Glutamatergic neuron (in vitro differentiated cells): ENCODE results near the gene NAV2. TPM values are rescaled to one million over a fixed set of nuclear protein-coding genes. Genes with fewer than 3 reads are reported as not detected.
"Not testable (repeated sequence)": the region's sequence is repeated elsewhere in the genome, so short reads cannot be mapped to it uniquely, and the experiment has no call there.

ENCODE experiments used
- DNase-seq: peaks from one replicate; pipeline ENCODE4 v3.0.0; 2022
- H3K27ac Mint-ChIP-seq: one replicate; pipeline ENCODE4 v1.8.0; 2020; ENCODE audit warnings: mild to moderate bottlenecking, mixed read lengths, inconsistent platforms; ENCODE audit not compliant: unreplicated experiment
- H3K27me3 Mint-ChIP-seq: one replicate; pipeline ENCODE4 v1.8.0; 2020; ENCODE audit warnings: mild to moderate bottlenecking, moderate library complexity, mixed read lengths, inconsistent platforms; ENCODE audit not compliant: unreplicated experiment
- H3K36me3 Mint-ChIP-seq: one replicate; pipeline ENCODE4 v1.8.0; 2020; ENCODE audit warnings: mild to moderate bottlenecking, mixed read lengths, inconsistent platforms; ENCODE audit not compliant: unreplicated experiment
- H3K4me1 Mint-ChIP-seq: one replicate; pipeline ENCODE4 v1.8.0; 2020; ENCODE audit warnings: mild to moderate bottlenecking, low read depth, mixed read lengths, inconsistent platforms; ENCODE audit not compliant: unreplicated experiment
- H3K4me3 Mint-ChIP-seq: one replicate; pipeline ENCODE4 v1.8.0; 2020; ENCODE audit warnings: mild to moderate bottlenecking, mixed read lengths, inconsistent platforms; ENCODE audit not compliant: unreplicated experiment
- H3K9me3 Mint-ChIP-seq: one replicate; pipeline ENCODE4 v1.8.0; 2020; ENCODE audit warnings: mild to moderate bottlenecking, moderate library complexity, mixed read lengths, inconsistent platforms; ENCODE audit not compliant: unreplicated experiment
- total RNA-seq: library from RNA; stranded (reverse); fragmentation: NEBNext Ultra II Directional; extraction: Animal tissue kit (Norgen Biotek cat#: 25700); gene quantifications from one replicate; pipeline ENCODE4 v1.2.1, GENCODE V29; 2021; ENCODE audit not compliant: unreplicated experiment
- TF ChIP-seq, protein P1 (sequence below): fragments of 200-600 bp; sonication (generic); IDR thresholded peaks from one replicate; pipeline ENCODE4 v1.5.0; 2021; ENCODE audit not compliant: partially characterized antibody, unreplicated experiment

Gene NAV2
- total RNA-seq, 1 donor from 2014 or later: 117 TPM

DNA sequence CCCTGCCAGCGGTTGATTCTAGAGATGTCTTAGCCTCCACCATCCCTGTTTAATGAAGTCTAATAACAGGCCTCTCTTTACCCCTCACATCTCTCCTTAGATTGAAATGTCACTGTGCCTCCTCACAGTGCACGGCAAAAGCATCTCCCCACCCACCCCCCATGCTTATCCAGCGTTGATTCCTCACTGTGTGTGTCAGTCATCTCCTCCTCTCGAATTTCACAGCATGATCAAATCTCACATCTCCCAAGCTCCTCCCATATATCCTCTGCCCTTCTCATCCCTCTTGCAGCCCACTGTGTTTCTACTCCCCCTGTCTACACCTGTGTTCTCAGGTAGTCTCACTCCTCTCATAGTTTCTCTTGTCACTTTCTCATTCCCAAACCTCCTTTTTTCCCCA lies 363.0 kb downstream of the NAV2 start:
- no peak overlapping the region for H3K4me3 Mint-ChIP-seq
- peaks cover 38% of the 10 kb centered on the region for H3K36me3 Mint-ChIP-seq
- DNase-seq: no peak
- TF ChIP-seq, protein P1, sequence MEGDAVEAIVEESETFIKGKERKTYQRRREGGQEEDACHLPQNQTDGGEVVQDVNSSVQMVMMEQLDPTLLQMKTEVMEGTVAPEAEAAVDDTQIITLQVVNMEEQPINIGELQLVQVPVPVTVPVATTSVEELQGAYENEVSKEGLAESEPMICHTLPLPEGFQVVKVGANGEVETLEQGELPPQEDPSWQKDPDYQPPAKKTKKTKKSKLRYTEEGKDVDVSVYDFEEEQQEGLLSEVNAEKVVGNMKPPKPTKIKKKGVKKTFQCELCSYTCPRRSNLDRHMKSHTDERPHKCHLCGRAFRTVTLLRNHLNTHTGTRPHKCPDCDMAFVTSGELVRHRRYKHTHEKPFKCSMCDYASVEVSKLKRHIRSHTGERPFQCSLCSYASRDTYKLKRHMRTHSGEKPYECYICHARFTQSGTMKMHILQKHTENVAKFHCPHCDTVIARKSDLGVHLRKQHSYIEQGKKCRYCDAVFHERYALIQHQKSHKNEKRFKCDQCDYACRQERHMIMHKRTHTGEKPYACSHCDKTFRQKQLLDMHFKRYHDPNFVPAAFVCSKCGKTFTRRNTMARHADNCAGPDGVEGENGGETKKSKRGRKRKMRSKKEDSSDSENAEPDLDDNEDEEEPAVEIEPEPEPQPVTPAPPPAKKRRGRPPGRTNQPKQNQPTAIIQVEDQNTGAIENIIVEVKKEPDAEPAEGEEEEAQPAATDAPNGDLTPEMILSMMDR: no peak
- no peak overlapping the region for H3K27ac Mint-ChIP-seq
- peaks cover 8% of the 10 kb centered on the region for H3K27me3 Mint-ChIP-seq
- H3K9me3 Mint-ChIP-seq: peaks cover 9% of the 10 kb centered on the region
- H3K4me1 Mint-ChIP-seq: peaks cover 2% of the 10 kb centered on the region

DNA sequence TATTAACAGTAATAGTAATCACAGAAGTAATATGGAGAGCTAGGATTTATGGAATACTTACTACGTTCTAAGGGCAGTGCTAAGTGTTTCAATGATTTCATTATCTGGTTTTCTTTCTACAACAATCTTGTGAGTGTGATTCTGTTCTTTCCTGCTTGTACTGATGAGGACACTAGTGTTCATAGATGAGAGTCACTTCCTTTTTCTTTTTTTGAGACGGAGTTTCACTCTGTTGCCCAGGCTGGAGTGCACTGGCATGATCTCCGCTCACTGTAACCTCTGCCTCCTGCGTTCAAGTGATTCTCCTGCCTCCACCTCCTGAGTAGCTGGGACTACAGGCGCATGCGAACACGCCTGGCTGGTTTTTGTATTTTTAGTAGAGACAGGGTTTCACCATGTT lies 366.2 kb downstream of the NAV2 start:
- DNase-seq: no peak
- Mint-ChIP-seq H3K36me3 (peaks cover 17% of the 10 kb centered on the region), H3K9me3 (peaks cover 4% of the 10 kb centered on the region), H3K4me3 (no peak overlapping the region), H3K27ac (no peak overlapping the region), H3K27me3 (peaks cover 8% of the 10 kb centered on the region), H3K4me1 (peaks cover 2% of the 10 kb centered on the region)
- TF ChIP-seq, protein P1: no peak

DNA sequence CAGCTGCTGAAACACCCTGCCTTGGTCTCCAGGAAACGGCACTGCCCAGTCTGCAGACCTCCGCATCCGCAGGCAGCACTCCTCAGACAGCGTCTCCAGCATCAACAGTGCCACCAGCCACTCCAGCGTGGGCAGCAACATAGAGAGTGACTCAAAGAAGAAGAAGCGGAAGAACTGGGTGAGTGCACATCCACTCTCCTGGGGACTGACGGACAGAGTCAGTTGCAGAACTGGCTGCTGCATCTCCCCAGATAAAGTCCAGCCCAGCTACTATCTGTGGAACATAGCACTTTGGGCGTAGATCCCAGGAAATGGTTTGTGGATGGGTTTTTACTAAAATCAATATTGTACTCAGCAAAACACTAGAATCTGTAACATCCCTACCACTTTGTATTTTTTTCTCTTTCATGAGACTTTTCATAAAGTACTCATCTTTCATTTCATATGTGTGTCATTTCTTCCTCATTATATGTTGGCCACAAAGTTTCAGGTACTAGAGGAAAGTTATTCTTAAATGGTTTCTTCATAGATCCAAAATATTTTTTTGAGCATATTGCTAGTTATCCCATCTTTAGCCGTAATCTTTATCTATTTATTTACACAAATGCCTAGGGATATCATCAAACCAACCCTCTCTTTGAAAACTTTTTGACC lies 367.5 kb downstream of the NAV2 start:
- peaks cover 7% of the 10 kb centered on the region for H3K36me3 Mint-ChIP-seq
- TF ChIP-seq, protein P1: no peak
- H3K9me3 Mint-ChIP-seq: no peaks in the 10 kb centered on the region
- H3K4me3 Mint-ChIP-seq: no peak overlapping the region
- DNase-seq: no peak
- peaks cover 7% of the 10 kb centered on the region for H3K27me3 Mint-ChIP-seq
- H3K4me1 Mint-ChIP-seq: peaks cover 2% of the 10 kb centered on the region
- H3K27ac Mint-ChIP-seq: no peak overlapping the region

DNA sequence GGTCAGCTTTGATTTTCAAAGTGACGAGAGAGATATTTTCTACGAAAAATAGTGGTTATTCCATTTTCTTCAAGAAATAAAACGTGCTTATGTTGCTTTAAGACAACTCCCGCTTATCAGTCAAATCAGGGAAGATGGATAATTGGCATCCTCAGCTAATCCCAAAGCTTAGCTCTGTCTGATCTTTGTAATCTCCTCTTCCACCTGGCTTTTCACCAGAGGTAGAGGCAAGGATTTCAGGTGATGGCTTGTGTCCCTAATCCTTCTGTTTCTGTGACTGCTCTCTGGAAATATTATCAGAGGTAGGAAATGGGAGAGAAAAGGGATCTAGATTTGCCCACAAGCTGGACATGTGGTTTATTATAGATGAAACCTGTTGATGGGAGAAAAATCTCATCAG lies 368.7 kb downstream of the NAV2 start:
- no peak for DNase-seq
- H3K27me3 Mint-ChIP-seq: peaks cover 2% of the 10 kb centered on the region
- no peak overlapping the region for H3K4me3 Mint-ChIP-seq
- no peaks in the 10 kb centered on the region for H3K4me1 Mint-ChIP-seq
- TF ChIP-seq, protein P1: no peak
- H3K27ac Mint-ChIP-seq: no peak overlapping the region
- peaks cover 1% of the 10 kb centered on the region for H3K36me3 Mint-ChIP-seq
- no peaks in the 10 kb centered on the region for H3K9me3 Mint-ChIP-seq

DNA sequence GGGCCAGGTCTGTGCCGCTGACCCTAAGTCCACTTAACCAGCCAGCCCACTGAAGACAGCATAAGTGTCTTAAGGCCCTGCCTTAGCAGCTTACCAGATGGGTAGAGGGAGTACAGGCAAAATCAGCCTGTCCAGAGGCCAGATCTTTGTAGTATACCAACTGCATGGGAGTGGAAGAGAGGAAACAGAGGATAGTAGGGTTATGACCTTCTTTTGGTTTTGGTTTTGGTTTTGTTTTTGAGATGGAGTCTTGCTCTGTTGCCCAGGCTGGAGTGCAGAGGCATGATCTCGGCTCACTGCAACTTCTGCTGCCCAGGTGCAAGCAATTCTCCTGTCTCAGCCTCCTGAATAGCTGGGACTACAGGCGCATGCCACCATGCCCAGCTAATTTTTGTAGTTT lies 371.2 kb downstream of the NAV2 start:
- H3K4me1 Mint-ChIP-seq, H3K36me3 Mint-ChIP-seq, H3K4me3 Mint-ChIP-seq, H3K9me3 Mint-ChIP-seq, DNase-seq, H3K27ac Mint-ChIP-seq, H3K27me3 Mint-ChIP-seq: not testable (repeated sequence)
